ENCODE results near the gene RILPL1.

GRCh38 chr12:123428591-123428990 is 104.9 kb downstream of the RILPL1 start:
- TF ChIP-seq FOXA2 (IDR thresholded peaks at IDR 0.05) (no peak), HNF4A (conservative IDR thresholded peaks at IDR 0.05) (no peak), NR2F2 (IDR thresholded peaks at IDR 0.05) (no peak), REST (IDR thresholded peaks at IDR 0.05) (no peak), MAX (IDR thresholded peaks at IDR 0.05) (no peak), TAF1 (conservative IDR thresholded peaks at IDR 0.05) (no peak)
- TF ChIP-seq, protein P1, sequence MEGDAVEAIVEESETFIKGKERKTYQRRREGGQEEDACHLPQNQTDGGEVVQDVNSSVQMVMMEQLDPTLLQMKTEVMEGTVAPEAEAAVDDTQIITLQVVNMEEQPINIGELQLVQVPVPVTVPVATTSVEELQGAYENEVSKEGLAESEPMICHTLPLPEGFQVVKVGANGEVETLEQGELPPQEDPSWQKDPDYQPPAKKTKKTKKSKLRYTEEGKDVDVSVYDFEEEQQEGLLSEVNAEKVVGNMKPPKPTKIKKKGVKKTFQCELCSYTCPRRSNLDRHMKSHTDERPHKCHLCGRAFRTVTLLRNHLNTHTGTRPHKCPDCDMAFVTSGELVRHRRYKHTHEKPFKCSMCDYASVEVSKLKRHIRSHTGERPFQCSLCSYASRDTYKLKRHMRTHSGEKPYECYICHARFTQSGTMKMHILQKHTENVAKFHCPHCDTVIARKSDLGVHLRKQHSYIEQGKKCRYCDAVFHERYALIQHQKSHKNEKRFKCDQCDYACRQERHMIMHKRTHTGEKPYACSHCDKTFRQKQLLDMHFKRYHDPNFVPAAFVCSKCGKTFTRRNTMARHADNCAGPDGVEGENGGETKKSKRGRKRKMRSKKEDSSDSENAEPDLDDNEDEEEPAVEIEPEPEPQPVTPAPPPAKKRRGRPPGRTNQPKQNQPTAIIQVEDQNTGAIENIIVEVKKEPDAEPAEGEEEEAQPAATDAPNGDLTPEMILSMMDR (IDR thresholded peaks at IDR 0.05; ENCODE audit: low read depth, low read length, missing input control): no peak
